H1 (cell line): ENCODE data around the gene RBM17. TPM values are rescaled to one million over a fixed set of nuclear protein-coding genes. Genes with fewer than 3 reads are reported as not detected.

Experiments used
- ASH2L ChIP-seq: fragments of 200-600, 300-600 bp; sonication (generic); IDR thresholded peaks from one replicate; pipeline ENCODE4 v1.7.1; 2017; ENCODE audit warnings: low read length
- CHD7 ChIP-seq: fragments of 300-600 bp; sonication (generic); IDR thresholded peaks from 2 replicates; pipeline ENCODE4 v1.7.1; 2012; ENCODE audit warnings: low read length, moderate library complexity, mild to moderate bottlenecking, inconsistent platforms; ENCODE audit not compliant: insufficient replicate concordance
- CTCF ChIP-seq, 3 experiments: IDR thresholded peaks; 1 replicate in 2 of 3; 2 replicates in 1 of 3; pipeline versions ENCODE4 v1.5.1 to v1.6.1; 2011; ENCODE audit warnings: low read length in 3 of 3, mild to moderate bottlenecking in 3 of 3, inconsistent platforms in 2 of 3, low read depth in 1 of 3, moderate library complexity in 1 of 3; ENCODE audit not compliant: insufficient read depth in 1 of 3; ENCODE audit errors: control extremely low read depth in 1 of 3
- HDAC6 ChIP-seq: IDR thresholded peaks from one replicate; pipeline ENCODE4 v1.7.1; 2012; ENCODE audit warnings: low read depth, mild to moderate bottlenecking, inconsistent platforms, low read length, moderate library complexity
- RBBP5 ChIP-seq: IDR thresholded peaks from 2 replicates; pipeline ENCODE4 v1.7.1; 2012; ENCODE audit warnings: low read depth, mild to moderate bottlenecking, inconsistent platforms, low read length, moderate library complexity, borderline replicate concordance
- RNF2 ChIP-seq: fragments of 200-900, 300-1000 bp; sonication (generic); IDR thresholded peaks from 2 replicates; pipeline ENCODE4 v1.7.1; 2016; ENCODE audit warnings: borderline replicate concordance, low read depth, mild to moderate bottlenecking, antibody characterized with exemption, low read length; ENCODE audit not compliant: poor library complexity, severe bottlenecking; ENCODE audit errors: missing control alignments
- SIN3A ChIP-seq, 2 experiments: IDR thresholded peaks in 1 of 2; conservative IDR thresholded peaks in 1 of 2; 2 replicates each; pipeline ENCODE4 v1.6.1; 2011 to 2012; ENCODE audit warnings: low read length in 2 of 2, improper control_type of control experiment in 1 of 2, low read depth in 1 of 2, mild to moderate bottlenecking in 1 of 2
- SIX5 ChIP-seq: IDR thresholded peaks from 2 replicates; pipeline ENCODE4 v1.6.1; 2011; ENCODE audit warnings: mild to moderate bottlenecking, low read depth, low read length
- polyA plus RNA-seq, 7 experiments: library from polyadenylated mRNA; depleted of rRNA in 3 of 7; stranded (reverse) in 5 of 7; unstranded in 2 of 7; fragments of >200 nt in 5 of 7; fragments of 200-250 nt in 2 of 7; gene quantifications; 1 replicate in 5 of 7; 2 replicates in 1 of 7; 4 replicates in 1 of 7; pipeline versions ENCODE4 v1.2.1 to v1.2.3, GENCODE V29; 2011 to 2013; ENCODE audit warnings: missing spikeins in 2 of 7, mixed read lengths in 2 of 7
- total RNA-seq: library from RNA; stranded (reverse); fragmentation: NEBNext Ultra II Directional; extraction: Animal tissue kit (Norgen Biotek cat#: 25700); gene quantifications from 2 replicates; pipeline ENCODE4 v1.2.1, GENCODE V29; 2021

Gene RBM17
- total and polyA plus RNA-seq, 2 of the 8 experiments (the other 6 are each of a cell fraction or from before 2014, with no cell fraction given) = 15.7 to 128 TPM

DNA sequence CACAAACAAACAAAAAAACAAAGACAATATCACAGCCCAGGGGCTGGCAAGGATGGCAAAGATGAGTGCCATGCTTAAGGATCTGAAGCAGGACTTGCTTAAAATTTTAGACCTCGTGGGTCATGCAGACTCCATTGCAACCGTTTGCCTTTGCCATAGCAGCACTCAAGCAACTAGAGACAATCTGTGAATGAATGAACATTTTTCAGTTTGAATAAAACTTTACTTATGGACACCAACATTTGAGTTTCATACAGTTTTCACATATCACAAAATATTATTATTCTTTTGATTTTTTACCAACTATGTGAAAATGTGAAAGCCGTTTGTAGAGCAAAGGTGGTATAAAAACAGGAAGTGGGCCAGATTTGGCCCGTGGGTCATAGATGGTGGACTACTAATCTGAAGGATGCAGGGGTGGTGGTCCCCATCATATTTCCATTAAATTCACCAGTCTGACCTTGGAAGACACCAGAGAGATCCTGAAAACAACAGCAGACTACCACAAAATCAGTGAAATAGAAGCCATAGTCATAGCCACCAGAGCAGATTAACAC, 8.3 kb upstream of the RBM17 start (continued):
- no peak for TF ChIP-seq CHD7
- TF ChIP-seq HDAC6 = no peak
- TF ChIP-seq ASH2L = no peak
- no peak for TF ChIP-seq RBBP5
- TF ChIP-seq SIX5 = no peak
- TF ChIP-seq RNF2 = no peak
- no peak for TF ChIP-seq SIN3A (conservative IDR thresholded peaks at IDR 0.05 in 1 of 2, IDR thresholded peaks at IDR 0.05 in 1 of 2; ENCODE audit: low read depth in 1 of 2, low read length in 2 of 2)
- TF ChIP-seq CTCF (IDR thresholded peaks at IDR 0.05; ENCODE audit: control extremely low read depth in 1 of 3, insufficient read depth in 1 of 3, low read depth in 1 of 3, low read length in 3 of 3) = no peak
